ENCODE data around the gene RAB7A. TPM values are rescaled to one million over a fixed set of nuclear protein-coding genes. Genes with fewer than 3 reads are reported as not detected.

Gene RAB7A
- total and polyA plus RNA-seq, 2 of the 8 experiments (the other 6 are each of a cell fraction or from before 2014, with no cell fraction given) = 179 to 195 TPM

DNA sequence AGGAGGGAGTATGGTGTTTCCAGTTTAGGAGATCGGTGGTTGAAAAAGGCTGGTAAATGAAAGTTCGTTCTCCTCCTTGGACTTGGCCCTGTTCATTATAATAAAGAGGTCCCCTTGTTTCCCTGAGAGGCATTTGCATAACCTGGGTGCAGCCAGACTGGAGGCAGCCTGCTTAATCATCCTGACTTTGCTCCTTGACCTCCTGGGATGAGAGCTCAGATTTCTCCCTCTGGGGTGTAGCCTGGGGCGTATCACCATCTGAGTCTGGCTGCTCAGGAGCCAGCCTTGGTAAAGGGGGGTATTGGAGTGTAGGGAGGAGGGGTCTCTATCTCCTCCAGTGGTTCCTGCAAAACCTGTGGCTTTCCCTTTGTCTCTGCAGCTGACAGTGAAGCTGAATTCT, 132.2 kb downstream of the RAB7A start:
- H4K20me1 ChIP-seq (replicated peaks in 1 of 2; ENCODE audit: control insufficient read depth in 1 of 2, insufficient read depth in 2 of 2, low read length in 2 of 2) = no peaks in the 10 kb centered on the region
- H4K91ac ChIP-seq (replicated peaks; ENCODE audit: insufficient read length, low read length) = no peak overlapping the region

More for the DNA sequence above, 132.2 kb downstream of the RAB7A start:
- 97% methylated on average over 3 of the region's 3 CpGs; no CpG with 5 or more reads in 1 of the 2 experiments for WGBS, 2 experiments (ENCODE audit: extremely low coverage in 1 of 2, insufficient coverage in 1 of 2, insufficient read length in 1 of 2, insufficient replicate concordance in 2 of 2, low coverage in 1 of 2, low lambda C conversion rate in 2 of 2, missing lambda C conversion rate in 1 of 2)
- no peak overlapping the region for H2BK15ac ChIP-seq (ENCODE audit: low read length)
- no peak overlapping the region for H2BK120ac ChIP-seq (replicated peaks; ENCODE audit: low read depth, low read length)
- H2BK5ac ChIP-seq (ENCODE audit: low read depth, low read length) = no peak overlapping the region
- no peaks in the 10 kb centered on the region for H3K4me1 ChIP-seq (replicated peaks in 1 of 4; ENCODE audit: control insufficient read depth in 3 of 4, insufficient read depth in 4 of 4, low read length in 3 of 4)
- no peak overlapping the region for H2BK12ac ChIP-seq (ENCODE audit: low read depth, low read length)
- H3K23ac ChIP-seq (ENCODE audit: insufficient read length) = no peak overlapping the region
- ChIA-PET CTCF (ENCODE audit: partially characterized antibody) (interaction anchor here (1.0 kb wide), 1 partner anchor 11 kb away, joined by 3 read pairs; no protein-coding TSS in a partner anchor), POLR2A (ENCODE audit: partially characterized antibody) (no interaction called here)
- no peak overlapping the region for H3K18ac ChIP-seq (ENCODE audit: extremely low read depth, low read length)
- no peak overlapping the region for H3K4me2 ChIP-seq (ENCODE audit: insufficient read depth in 1 of 2, low read depth in 2 of 2, low read length in 2 of 2)
- no peak overlapping the region for H2AK5ac ChIP-seq (ENCODE audit: low read depth, low read length)
- H3K9me3 ChIP-seq (ENCODE audit: insufficient read depth in 2 of 2, low read depth in 1 of 2, low read length in 1 of 2) = peaks cover 69 to 71% of the 10 kb centered on the region in 2 experiments
- H2AFZ ChIP-seq (ENCODE audit: low read length) = no peak overlapping the region
- no peak overlapping the region for H3K14ac ChIP-seq (ENCODE audit: insufficient read length)
- H3K79me2 ChIP-seq (ENCODE audit: control insufficient read depth in 1 of 2, insufficient read depth in 2 of 2, low read length in 2 of 2) = no peaks in the 10 kb centered on the region
- TF ChIP-seq RNF2 (IDR thresholded peaks at IDR 0.05; ENCODE audit: borderline replicate concordance, low read depth, low read length, missing control alignments, poor library complexity, severe bottlenecking) = no peak
- no peaks in the 10 kb centered on the region for H3K23me2 ChIP-seq (ENCODE audit: low read depth, low read length)
- H3K4me3 ChIP-seq (ENCODE audit: extremely low read depth in 1 of 4, insufficient read depth in 2 of 4, low read depth in 3 of 4, low read length in 4 of 4) = no peak overlapping the region
- no peak overlapping the region for H2BK20ac ChIP-seq (ENCODE audit: low read length)
- FAIRE-seq (no peak), DNase-seq (ENCODE audit: low read depth in 1 of 2, low spot score in 2 of 2) (no peak)
- H3K36me3 ChIP-seq (ENCODE audit: control insufficient read depth in 2 of 4, insufficient read depth in 4 of 4, low read length in 3 of 4) = no peaks in the 10 kb centered on the region; a peak in 1 of 8 replicates
- H3K4ac ChIP-seq (replicated peaks; ENCODE audit: insufficient read length, low read depth, low read length) = no peak overlapping the region
- no peak overlapping the region for H4K8ac ChIP-seq (ENCODE audit: extremely low read depth, insufficient read depth, low read length)
- no peaks in the 10 kb centered on the region for H3K79me1 ChIP-seq (ENCODE audit: low read depth, low read length)
- H3K56ac ChIP-seq (replicated peaks; ENCODE audit: insufficient read length, low read depth, low read length) = no peak overlapping the region
- H3K27ac ChIP-seq (ENCODE audit: low read depth, low read length) = no peak overlapping the region
- no peaks in the 10 kb centered on the region for H3K27me3 ChIP-seq (replicated peaks in 1 of 4; ENCODE audit: control insufficient read depth in 3 of 4, extremely low read depth in 1 of 4, insufficient read depth in 3 of 4, low read length in 3 of 4)
- no peak overlapping the region for H3K9ac ChIP-seq (replicated peaks in 1 of 4; ENCODE audit: extremely low read depth in 1 of 4, low read depth in 3 of 4, low read length in 3 of 4)
- H4K5ac ChIP-seq (ENCODE audit: insufficient read length, low read depth, low read length) = no peak overlapping the region

Measured in H1 (cell line).